GM18873 (cell line): ENCODE results near the gene EFCAB8.

Source experiments
- ATAC-seq: cut with Tn5 transposase; IDR thresholded peaks from one replicate; pipeline ENCODE4 v1.9.1; 2021; ENCODE audit warnings: mild to moderate bottlenecking, moderate library complexity, moderate number of reproducible peaks; ENCODE audit not compliant: unreplicated experiment, low FRiP score

The EFCAB8 gene

GRCh38 chr20:32982617-32983458 lies 124.1 kb downstream of the EFCAB8 start:
- no peak for ATAC-seq

- no peak for ATAC-seq
Measured at GRCh38 chr20:32983459-32984112, 124.9 kb downstream of the EFCAB8 start.

GRCh38 chr20:32984196-32984595 lies 125.5 kb downstream of the EFCAB8 start:
- ATAC-seq = no peak

GRCh38 chr20:32984631-32985354 lies 126.1 kb downstream of the EFCAB8 start:
- no peak for ATAC-seq

DNA sequence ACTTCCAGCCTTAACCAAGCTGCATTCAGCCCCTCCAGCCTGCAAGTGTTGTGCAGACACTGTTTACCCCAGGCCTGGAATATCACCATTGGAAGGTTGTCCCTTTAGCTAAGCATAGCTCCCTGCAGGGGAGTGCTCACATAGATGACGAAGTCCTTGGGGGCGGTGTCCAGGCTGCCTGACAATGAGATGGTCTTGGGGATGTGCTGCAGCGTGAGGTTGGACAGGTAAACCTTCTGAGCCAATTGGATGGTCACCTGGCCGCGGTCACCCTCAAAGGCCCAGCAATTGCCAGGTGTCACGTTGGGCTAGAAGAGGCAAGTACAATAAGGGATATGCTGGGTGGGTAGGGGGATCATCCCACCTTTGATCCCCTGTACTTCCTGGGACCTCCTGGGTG lies 126.9 kb downstream of the EFCAB8 start:
- ATAC-seq = no peak

GRCh38 chr20:32986331-32986966 lies 127.7 kb downstream of the EFCAB8 start:
- ATAC-seq = no peak

DNA sequence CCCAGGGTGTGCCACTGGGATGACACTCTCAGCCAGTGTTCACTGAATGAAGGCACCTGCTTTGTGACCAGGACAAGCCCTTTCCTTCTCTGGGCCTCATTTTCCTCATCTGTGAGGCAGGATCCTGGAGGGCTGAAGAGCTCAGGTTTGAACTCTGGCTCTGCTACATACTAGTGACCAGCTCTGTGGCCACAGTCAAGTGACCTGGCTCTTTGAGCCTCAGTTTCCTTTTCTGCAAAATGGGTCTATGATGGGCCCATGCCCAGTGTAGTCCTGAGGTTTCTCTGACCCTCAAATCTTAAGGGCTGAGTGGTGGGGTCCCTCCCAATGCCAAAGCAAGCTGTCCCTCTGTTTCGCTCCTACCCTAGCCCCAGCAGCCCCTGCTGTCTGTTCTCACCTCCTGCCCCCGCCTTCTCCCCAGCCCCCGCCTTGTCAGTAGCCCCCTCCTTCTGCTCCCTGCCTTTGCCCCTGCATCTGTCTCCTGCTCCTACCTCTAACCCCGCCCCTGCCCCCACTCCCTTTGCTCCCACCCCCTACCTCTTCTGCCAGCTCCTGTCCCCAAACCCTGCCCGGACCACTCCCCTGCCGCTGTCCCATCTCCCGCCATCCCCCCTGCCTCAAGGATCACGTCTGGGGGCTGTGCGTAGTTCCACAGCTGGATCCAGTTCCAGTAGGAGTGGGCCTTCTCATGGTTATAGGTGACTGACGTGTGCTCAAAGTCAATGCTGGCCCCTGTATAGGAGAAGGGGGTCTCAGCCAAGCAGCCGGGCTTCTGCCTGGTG lies 128.5 kb downstream of the EFCAB8 start:
- ATAC-seq = no peak

GRCh38 chr20:32988008-32988407 lies 129.3 kb downstream of the EFCAB8 start:
- ATAC-seq = no peak

DNA sequence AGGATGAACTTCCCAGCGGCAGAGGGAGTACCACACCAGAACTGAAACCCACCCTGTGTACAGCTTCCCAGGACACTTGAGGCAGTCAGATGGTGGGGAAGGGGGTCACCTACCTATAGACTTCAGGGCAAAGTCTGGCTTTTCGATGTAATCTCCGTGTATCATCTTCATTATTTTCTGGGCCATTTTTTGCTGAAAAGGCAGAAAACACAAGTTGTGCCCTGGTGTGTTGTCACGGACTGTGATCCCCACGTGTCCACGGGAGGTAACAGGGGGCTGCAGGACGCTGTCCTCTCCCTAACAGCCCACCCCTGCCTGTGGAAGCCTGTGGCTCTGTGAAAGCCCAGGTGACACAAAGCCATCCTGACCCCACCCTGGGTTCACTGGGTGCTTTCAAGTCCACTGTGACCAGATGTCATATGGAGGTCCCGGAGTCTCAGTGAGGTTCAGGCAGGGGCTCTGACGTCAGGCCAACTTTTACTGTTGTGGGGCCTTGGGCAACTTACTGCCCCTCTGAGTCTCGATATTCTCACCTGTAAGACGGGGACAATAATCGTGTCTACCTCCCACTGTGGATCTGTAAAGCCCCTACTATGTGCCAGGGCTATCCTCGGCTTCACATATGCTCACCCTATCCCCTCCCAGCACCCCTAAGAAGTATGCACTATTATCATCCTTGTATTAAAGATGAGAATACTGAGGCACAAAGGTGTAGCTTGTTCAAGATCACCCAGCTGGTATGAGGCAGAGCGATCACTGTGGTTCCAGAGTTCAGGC lies 131.0 kb downstream of the EFCAB8 start:
- ATAC-seq = no peak

DNA sequence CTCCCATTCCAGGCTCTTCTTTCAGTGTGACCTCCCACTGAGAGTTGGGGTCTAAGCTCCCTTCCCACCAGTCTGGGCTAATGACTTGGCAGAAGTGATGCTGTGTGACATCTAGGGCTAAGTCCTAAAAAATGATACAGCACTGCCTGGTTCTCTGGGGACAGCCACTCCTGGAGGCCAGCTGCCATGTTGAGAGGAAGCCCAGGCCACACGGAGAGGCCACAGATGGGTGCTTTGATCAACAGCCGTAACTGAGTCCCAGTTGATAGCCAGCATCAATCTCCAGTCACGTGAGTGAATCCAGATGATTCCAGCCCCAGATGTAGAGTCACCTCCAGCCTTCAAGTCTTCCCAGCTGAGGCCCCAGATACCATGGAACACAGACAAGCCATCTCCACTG lies 131.7 kb downstream of the EFCAB8 start:
- ATAC-seq = no peak

- no peak for ATAC-seq
Measured at GRCh38 chr20:32991383-32991782, 132.7 kb downstream of the EFCAB8 start.

DNA sequence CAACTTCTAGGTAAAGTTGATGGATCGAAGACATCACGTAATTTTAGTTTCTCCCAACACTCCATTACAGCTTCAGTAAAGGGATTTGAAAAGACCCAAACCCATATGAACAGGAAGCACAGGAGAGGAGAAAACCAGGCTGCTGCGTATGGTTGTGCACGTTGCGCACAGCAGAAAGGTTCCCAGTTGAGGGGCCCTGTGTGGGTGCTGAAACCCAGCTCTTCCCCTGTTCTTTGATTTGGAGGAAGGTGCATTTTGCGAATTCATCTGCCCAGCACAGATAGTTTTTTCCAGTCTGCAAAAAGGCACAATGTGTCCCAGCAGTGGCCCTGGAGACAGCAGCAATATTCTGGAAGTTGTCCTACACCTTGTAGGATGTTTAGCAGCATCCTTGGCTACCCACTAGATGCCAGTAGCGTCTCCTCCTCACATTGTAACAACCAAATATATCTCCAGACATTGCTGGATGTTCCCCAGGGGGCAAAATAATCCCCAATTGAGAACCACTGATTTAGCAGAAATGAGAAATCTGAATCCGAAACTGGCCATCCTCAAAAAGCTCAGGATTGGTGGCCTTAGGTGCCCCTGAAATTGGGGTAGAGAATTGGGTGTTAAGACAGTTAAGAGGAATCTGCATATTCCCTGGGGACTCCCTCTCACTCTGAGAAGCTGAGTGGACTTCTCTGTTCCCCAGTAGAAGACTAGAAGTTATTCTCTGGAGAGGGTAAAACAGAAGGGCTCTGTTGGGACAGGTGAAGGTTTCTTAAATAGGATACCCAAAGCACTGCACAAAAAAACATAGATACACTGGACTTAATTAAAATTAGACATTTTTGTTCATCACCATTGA lies 133.3 kb downstream of the EFCAB8 start:
- no peak for ATAC-seq

GRCh38 chr20:32993496-32994050 lies 134.8 kb downstream of the EFCAB8 start:
- ATAC-seq = no peak

DNA sequence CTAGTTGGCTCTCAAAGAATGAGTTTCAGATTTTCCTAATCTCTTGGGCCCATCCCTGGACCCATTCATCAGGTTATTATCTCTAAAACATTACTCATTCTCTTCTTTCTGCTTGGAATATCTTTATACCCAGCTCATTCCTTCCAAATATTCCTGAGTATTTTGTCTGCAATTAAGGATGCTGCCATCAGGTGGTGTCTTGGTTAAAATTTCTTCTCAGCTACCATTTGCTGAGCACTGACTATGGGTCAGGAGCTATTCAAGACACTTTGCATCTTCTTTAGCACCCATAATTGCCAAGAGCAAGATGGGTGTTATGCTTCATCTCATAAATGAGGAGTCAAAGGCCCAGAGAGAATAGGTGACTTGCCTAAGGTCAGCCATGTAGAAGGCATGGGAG lies 137.1 kb downstream of the EFCAB8 start:
- ATAC-seq = no peak

DNA sequence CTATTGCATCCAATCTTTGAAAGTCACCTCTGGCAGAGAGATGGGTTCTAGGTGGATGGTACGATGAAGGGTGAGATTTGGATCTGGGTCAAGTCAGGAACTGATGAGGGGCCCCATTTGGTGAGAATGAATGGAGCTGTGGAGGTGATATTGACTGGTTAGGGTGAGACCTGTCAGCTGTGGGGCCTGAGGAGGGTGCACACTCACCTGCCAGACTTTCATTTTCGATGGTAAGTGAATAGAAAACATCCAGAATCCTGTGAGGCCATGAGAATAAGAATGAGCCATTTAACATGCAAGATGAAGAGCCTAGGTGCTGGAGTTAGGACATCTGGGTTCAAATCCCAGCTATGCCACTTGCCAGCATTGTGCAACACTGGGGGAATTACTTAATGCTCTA lies 138.7 kb downstream of the EFCAB8 start:
- ATAC-seq = no peak

DNA sequence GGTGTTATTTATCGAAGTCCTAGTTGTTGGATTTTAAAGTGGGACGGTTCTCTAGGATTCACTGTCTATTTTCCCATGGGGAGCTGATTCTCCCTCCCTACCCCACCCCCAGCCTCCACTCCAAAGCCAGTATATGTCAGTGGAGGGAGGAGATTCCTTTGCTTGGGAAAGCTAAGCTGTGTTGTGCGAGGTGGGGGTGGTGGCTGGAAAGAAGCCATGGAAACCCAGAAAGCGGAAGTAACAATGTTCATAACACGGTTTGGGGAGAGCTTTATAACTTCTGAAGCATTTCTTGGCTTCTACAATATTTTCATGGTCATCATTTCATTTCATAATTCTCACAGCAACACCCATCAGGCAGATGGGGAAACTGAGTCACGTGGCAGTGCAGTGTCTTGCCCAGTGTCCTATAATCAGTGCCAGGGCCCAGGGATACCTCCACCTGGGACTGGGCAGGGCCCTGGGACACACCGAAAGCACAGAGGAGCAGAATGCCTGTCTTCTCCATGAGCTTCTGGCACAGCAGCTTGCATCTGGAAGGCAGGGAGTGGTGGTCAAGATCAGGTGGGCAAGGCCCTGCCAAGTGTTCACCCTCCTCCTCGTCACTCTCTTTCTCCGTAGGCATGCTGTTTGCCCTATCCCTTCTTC lies 141.0 kb downstream of the EFCAB8 start:
- no peak for ATAC-seq

DNA sequence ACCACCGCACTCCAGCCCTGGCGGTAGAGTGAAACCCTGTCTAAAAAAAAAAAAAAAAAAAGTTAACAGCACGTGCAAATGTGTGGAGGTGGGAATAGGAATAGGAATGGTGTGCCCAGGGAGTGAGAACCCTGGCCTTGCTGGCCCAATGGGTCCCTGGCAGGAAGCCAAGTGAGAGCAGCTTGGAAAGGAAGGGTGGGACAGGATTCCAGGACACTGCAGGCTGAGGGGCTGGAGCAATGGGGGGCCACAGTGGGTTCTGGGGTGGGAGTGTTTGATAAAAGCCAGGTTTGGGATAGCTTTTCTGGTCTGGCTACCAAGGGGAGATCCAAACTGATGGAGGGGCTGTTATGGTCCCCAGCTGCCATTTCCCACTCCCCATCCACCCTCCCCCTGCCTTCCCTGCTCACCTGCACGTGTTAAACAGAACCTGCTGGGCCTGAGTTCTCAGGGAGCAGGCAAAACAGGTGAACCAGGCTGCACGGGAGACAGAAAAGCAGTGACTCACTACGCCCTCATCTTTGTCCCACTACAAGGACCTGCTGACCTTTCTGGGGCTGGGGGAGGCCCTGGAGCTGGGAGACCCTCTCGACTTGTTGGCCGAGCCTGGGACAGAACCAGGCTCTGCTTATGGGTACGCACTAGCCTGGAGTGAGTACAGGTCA lies 142.2 kb downstream of the EFCAB8 start:
- ATAC-seq = no peak
